Nephron (organoid): ENCODE measurements around the gene NPW.

Source experiments
- H3K27ac Mint-ChIP-seq, 3 experiments: 2 replicates each; pipeline ENCODE4 v1.8.0; 2020; ENCODE audit warnings: mixed read lengths in 3 of 3, mild to moderate bottlenecking in 2 of 3, moderate library complexity in 1 of 3
- H3K27me3 Mint-ChIP-seq: 2 replicates; pipeline ENCODE4 v1.8.0; 2021; ENCODE audit warnings: low read depth, mild to moderate bottlenecking, moderate library complexity, mixed read lengths
- H3K36me3 Mint-ChIP-seq: 2 replicates; pipeline ENCODE4 v1.8.0; 2020; ENCODE audit warnings: low read depth, mixed read lengths
- H3K4me1 Mint-ChIP-seq: 2 replicates; pipeline ENCODE4 v1.8.0; 2020; ENCODE audit warnings: mixed read lengths
- H3K4me3 Mint-ChIP-seq, 3 experiments: 2 replicates each; pipeline ENCODE4 v1.8.0; 2020; ENCODE audit warnings: mild to moderate bottlenecking in 3 of 3, mixed read lengths in 3 of 3, moderate library complexity in 2 of 3
- H3K9me3 Mint-ChIP-seq: 2 replicates; pipeline ENCODE4 v1.8.0; 2020; ENCODE audit warnings: mixed read lengths
- TF ChIP-seq, protein P1 (sequence below), 3 experiments: fragments of 200-600 bp; sonication (generic); IDR thresholded peaks; one replicate each; pipeline ENCODE4 v1.5.0; 2021; ENCODE audit warnings: antibody characterized with exemption in 3 of 3; ENCODE audit not compliant: unreplicated experiment in 3 of 3

The NPW gene

DNA sequence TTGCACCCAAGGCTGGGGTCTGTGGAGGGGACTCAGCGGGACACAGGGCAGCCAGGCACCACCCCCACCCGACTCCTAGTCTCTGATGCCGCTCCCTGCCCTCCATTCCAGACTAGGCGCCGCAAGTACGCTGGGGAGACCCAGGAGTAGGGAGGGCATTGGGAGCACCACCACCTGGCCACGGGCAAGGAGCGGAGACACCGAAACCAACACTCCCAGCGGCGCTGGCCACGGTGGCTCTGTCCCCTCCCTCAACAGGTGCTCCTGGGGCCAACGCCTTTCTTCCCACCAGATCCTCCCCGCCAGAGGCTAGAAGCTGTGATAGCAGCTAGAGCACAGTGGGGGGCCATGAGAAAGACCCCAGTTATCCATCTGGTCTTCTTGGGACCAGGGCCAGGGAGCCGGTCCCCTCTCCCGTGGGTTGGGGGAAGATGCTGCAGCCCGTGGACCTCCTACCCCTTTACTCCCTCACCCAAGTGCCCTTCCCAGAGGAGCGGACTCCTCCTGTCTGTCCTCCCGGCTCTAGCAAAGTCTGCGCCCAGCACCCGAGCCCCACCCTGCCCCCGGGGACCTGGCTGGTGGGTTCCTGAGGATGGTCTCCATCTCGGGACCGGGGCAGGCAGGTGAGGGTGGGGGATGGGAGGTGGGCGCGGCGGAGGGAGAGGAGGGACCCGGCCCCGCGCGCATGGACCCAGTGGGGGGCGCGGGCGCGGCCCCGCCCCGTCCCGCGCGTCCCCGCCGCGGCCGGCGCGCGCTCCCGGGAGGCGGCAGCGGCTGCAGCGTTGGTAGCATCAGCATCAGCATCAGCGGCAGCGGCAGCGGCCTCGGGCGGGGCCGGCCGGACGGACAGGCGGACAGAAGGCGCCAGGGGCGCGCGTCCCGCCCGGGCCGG, 30.1 kb upstream of the NPW start, which contains the start of gene SYNGR3:
Gene SYNGR3, plus strand, starts transcription at position 762 of the 892 bp plus-strand sequence. CDS start 133 bp downstream, outside the sequence.
- Mint-ChIP-seq H3K4me3 (peak within 1 kb of the TSS; percentile 75 to 79 (median 76)), H3K9me3 (no peaks in the 10 kb centered on the region), H3K27me3 (peaks cover 62% of the 10 kb centered on the region), H3K4me1 (peaks cover 15% of the 10 kb centered on the region), H3K27ac (peak within 1 kb of the TSS in 1 of 3 experiments; percentile 71), H3K36me3 (peaks cover 13% of the 10 kb centered on the region)
- TF ChIP-seq, protein P1, sequence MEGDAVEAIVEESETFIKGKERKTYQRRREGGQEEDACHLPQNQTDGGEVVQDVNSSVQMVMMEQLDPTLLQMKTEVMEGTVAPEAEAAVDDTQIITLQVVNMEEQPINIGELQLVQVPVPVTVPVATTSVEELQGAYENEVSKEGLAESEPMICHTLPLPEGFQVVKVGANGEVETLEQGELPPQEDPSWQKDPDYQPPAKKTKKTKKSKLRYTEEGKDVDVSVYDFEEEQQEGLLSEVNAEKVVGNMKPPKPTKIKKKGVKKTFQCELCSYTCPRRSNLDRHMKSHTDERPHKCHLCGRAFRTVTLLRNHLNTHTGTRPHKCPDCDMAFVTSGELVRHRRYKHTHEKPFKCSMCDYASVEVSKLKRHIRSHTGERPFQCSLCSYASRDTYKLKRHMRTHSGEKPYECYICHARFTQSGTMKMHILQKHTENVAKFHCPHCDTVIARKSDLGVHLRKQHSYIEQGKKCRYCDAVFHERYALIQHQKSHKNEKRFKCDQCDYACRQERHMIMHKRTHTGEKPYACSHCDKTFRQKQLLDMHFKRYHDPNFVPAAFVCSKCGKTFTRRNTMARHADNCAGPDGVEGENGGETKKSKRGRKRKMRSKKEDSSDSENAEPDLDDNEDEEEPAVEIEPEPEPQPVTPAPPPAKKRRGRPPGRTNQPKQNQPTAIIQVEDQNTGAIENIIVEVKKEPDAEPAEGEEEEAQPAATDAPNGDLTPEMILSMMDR (IDR thresholded peaks at IDR 0.05; ENCODE audit: unreplicated experiment in 3 of 3), result no peak

DNA sequence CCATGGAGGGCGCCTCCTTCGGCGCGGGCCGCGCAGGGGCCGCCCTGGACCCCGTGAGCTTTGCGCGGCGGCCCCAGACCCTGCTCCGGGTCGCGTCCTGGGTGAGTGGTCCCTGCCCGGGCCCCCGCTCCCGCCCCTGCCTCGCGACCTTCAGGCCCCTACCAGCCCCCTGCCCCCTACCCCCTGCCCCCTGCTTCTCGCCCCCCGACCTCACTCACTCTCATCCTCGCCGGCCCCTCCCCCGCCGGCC, 29.6 kb upstream of the NPW start:
- H3K27me3 Mint-ChIP-seq, result peaks cover 62% of the 10 kb centered on the region
- no peak overlapping the region for H3K27ac Mint-ChIP-seq
- TF ChIP-seq, protein P1 (IDR thresholded peaks at IDR 0.05; ENCODE audit: unreplicated experiment in 3 of 3), result no peak
- peaks cover 10% of the 10 kb centered on the region for H3K4me1 Mint-ChIP-seq
- H3K4me3 Mint-ChIP-seq, result no peak overlapping the region
- H3K9me3 Mint-ChIP-seq, result no peaks in the 10 kb centered on the region
- peaks cover 13% of the 10 kb centered on the region for H3K36me3 Mint-ChIP-seq

DNA sequence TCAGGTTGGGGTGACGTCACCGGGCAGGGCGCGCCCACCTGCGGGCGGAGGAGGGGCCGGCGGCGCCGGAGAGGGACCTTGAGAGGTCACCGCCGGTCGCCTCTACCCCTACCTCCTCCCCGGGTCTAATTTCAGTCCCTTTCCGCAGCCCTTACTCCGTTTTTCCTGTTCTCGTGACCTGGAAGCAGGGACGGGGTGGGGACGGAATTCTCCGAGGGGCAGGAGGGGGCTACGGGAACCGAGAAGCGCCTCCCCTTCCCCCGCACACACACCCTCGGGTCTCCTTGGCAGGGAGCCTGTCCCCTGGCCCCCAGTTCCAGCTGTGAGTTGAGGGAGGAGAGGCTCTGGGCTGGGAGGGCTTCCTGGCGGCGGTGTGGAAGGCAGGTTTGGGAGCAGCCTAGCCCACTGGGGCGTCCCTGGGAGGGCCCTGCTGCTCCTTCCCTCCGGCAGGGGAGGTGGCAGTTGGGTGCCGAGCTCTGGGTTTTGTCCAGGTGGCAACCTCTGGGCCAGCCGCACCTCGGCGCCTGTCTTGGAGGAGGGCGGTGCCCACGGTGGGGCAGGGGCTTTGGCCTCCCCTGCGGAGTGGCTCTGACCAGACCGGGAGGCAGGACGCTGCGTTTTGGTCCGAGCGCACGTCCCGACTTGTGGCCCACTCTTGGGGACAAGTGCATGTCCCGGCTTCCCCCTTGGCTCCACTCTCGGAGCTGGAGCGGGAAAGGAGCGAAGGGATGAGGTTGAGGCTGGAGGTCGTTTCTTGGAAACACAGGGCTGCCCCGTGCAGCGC, 29.0 kb upstream of the NPW start:
- no peak overlapping the region for H3K27ac Mint-ChIP-seq
- peaks cover 9% of the 10 kb centered on the region for H3K4me1 Mint-ChIP-seq
- peaks cover 66% of the 10 kb centered on the region for H3K27me3 Mint-ChIP-seq
- no peaks in the 10 kb centered on the region for H3K9me3 Mint-ChIP-seq
- TF ChIP-seq, protein P1 (IDR thresholded peaks at IDR 0.05; ENCODE audit: unreplicated experiment in 3 of 3), result no peak
- peak overlapping the region in 2 of 3 experiments; percentile 56 to 79 for H3K4me3 Mint-ChIP-seq
- peaks cover 16% of the 10 kb centered on the region for H3K36me3 Mint-ChIP-seq

DNA sequence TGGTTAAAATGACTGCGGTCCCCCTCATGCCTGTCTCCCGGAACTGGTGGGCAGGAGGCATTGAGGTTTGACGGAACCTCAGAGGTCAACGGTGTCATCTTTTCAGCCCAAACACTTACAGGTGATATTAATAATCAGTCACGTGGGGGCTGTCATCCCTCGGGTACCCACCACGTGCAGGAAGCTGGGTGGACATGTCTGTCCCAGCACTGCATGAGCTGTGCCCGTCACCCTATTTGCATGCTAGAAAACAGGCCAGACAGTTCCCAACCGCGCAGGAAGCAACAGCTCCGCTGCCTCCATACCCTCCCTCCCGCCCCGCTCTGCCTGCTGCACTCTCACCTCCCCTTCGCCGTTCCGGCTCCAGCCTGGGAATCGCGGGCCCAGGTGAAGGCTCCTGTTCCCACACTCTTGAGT, 28.4 kb upstream of the NPW start:
- Mint-ChIP-seq H3K27ac (no peak overlapping the region), H3K9me3 (no peaks in the 10 kb centered on the region), H3K4me3 (peak overlapping the region in 2 of 3 experiments; percentile 56 to 57), H3K27me3 (peaks cover 66% of the 10 kb centered on the region), H3K4me1 (peaks cover 9% of the 10 kb centered on the region), H3K36me3 (peaks cover 18% of the 10 kb centered on the region)
- TF ChIP-seq, protein P1 (IDR thresholded peaks at IDR 0.05; ENCODE audit: unreplicated experiment in 3 of 3), result no peak

DNA sequence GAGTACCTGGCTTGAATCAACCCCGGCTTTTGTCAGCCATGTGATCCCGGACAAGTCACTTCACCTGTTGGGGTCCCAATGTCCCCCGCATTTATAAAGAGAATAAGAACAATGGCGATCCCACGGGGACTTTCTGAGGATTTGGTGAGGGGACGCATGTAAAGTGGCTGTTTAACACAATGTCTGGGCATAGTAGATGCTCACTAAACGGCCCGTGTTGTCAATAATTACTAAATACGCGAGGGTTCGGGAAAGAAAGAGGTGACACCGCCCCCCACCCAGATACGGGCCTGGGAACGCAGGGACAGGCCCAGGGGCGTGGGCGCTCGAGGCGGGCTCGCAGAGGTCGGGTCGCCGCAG, 28.0 kb upstream of the NPW start:
- Mint-ChIP-seq H3K27me3 (peaks cover 66% of the 10 kb centered on the region), H3K9me3 (no peaks in the 10 kb centered on the region), H3K36me3 (peaks cover 14% of the 10 kb centered on the region), H3K4me3 (peak overlapping the region in 2 of 3 experiments; percentile 56 to 57), H3K4me1 (peaks cover 9% of the 10 kb centered on the region), H3K27ac (no peak overlapping the region)
- TF ChIP-seq, protein P1 (IDR thresholded peaks at IDR 0.05; ENCODE audit: unreplicated experiment in 3 of 3), result no peak
